IMR-90 (cell line): Measurements from ENCODE around the gene EPHX1. TPM values are rescaled to one million over a fixed set of nuclear protein-coding genes. Genes with fewer than 3 reads are reported as not detected.

ENCODE experiments used
- ATAC-seq: fragments of 200-7000 bp; cut with Tn5 transposase; 2 replicates; pipeline ENCODE4 v1.9.1; 2020; ENCODE audit warnings: low read depth, mild to moderate bottlenecking, moderate library complexity
- BruUV-seq: library from RNA; stranded (reverse); fragments of 400-500 nt; replicated peaks from 2 replicates; lab custom pipeline; 2021; lab: Mats Ljungman, UMichigan
- CTCF ChIA-PET: fragments of 300-600 bp; formaldehyde crosslinking; extraction: SDS; loops from one replicate; lab custom pipeline; 2021; ENCODE audit warnings: antibody characterized with exemption; lab: Yijun Ruan, JAX
- POLR2A ChIA-PET: fragments of 300-600 bp; sonication (Branson Sonifier 250); formaldehyde crosslinking; loops from one replicate; lab custom pipeline; 2022; ENCODE audit warnings: antibody characterized with exemption; ENCODE audit not compliant: unreplicated experiment; lab: Charles Lee
- DNase-seq: peaks from one replicate; pipeline ENCODE4 v3.0.0; 2013
- H2AFZ ChIP-seq: replicated peaks from 2 replicates; pipeline ENCODE3; 2013; ENCODE audit warnings: low read length, mild to moderate bottlenecking; ENCODE audit not compliant: poor library complexity
- H2AK5ac ChIP-seq: 2 replicates; pipeline ENCODE4 v1.6.1; 2013; ENCODE audit warnings: low read depth, low read length, inconsistent platforms
- H2AK9ac ChIP-seq: replicated peaks from 2 replicates; pipeline ENCODE3; 2013; ENCODE audit warnings: mild to moderate bottlenecking, low read depth, low read length, moderate library complexity; ENCODE audit not compliant: poor library complexity
- H2BK120ac ChIP-seq: 2 replicates; pipeline ENCODE4 v1.6.1; 2013; ENCODE audit warnings: low read depth, low read length, inconsistent platforms
- H2BK15ac ChIP-seq: 3 replicates; pipeline ENCODE4 v1.6.1; 2013; ENCODE audit warnings: low read depth, low read length, inconsistent platforms
- H2BK20ac ChIP-seq: 2 replicates; pipeline ENCODE4 v1.6.1; 2013; ENCODE audit warnings: low read depth, mild to moderate bottlenecking, inconsistent platforms, low read length, moderate library complexity
- H2BK5ac ChIP-seq: 2 replicates; pipeline ENCODE4 v1.6.1; 2013; ENCODE audit warnings: mild to moderate bottlenecking, low read depth, low read length, inconsistent platforms; ENCODE audit not compliant: poor library complexity, severe bottlenecking
- H3K14ac ChIP-seq: replicated peaks from 2 replicates; pipeline ENCODE4 v1.6.1; 2013; ENCODE audit warnings: low read depth, low read length, inconsistent platforms
- H3K18ac ChIP-seq: 2 replicates; pipeline ENCODE4 v1.6.1; 2013; ENCODE audit warnings: low read depth, low read length, control low read depth
- H3K23ac ChIP-seq: 2 replicates; pipeline ENCODE4 v1.6.1; 2013; ENCODE audit warnings: low read depth, low read length, inconsistent platforms
- H3K27ac ChIP-seq: 2 replicates; pipeline ENCODE4 v1.5.1; 2013; ENCODE audit warnings: mild to moderate bottlenecking, control low read depth, low read length; ENCODE audit not compliant: insufficient read depth
- H3K27me3 ChIP-seq: 2 replicates; pipeline ENCODE4 v1.6.1; 2013; ENCODE audit warnings: low read length; ENCODE audit not compliant: control insufficient read depth, insufficient read depth
- H3K36me3 ChIP-seq: 2 replicates; pipeline ENCODE4 v1.6.1; 2013; ENCODE audit warnings: low read length, mixed read lengths; ENCODE audit not compliant: control insufficient read depth, insufficient read depth
- H3K4ac ChIP-seq: 2 replicates; pipeline ENCODE4 v1.6.1; 2013; ENCODE audit warnings: low read depth, low read length, inconsistent platforms
- H3K4me1 ChIP-seq: 2 replicates; pipeline ENCODE4 v1.6.1; 2013; ENCODE audit warnings: low read length, mixed read lengths; ENCODE audit not compliant: control insufficient read depth, insufficient read depth
- H3K4me2 ChIP-seq: 2 replicates; pipeline ENCODE4 v1.6.1; 2013; ENCODE audit warnings: low read depth, mild to moderate bottlenecking, control low read depth, low read length, moderate library complexity
- H3K4me3 ChIP-seq: 2 replicates; pipeline ENCODE4 v1.5.1; 2013; ENCODE audit warnings: low read depth, mild to moderate bottlenecking, control low read depth, low read length, moderate library complexity; ENCODE audit not compliant: insufficient read depth
- H3K56ac ChIP-seq: 2 replicates; pipeline ENCODE4 v1.6.1; 2013; ENCODE audit warnings: low read length, inconsistent platforms; ENCODE audit not compliant: insufficient read depth; ENCODE audit errors: extremely low read depth
- H3K79me1 ChIP-seq, 2 experiments: 2 replicates each; pipeline ENCODE4 v1.6.1; 2013; ENCODE audit warnings: low read length in 2 of 2, inconsistent platforms in 1 of 2, low read depth in 1 of 2
- H3K9ac ChIP-seq: 2 replicates; pipeline ENCODE4 v1.6.1; 2013; ENCODE audit warnings: low read depth, low read length, control low read depth
- H3K9me1 ChIP-seq: 2 replicates; pipeline ENCODE4 v1.6.1; 2013; ENCODE audit warnings: low read length, inconsistent platforms; ENCODE audit not compliant: insufficient read depth
- H3K9me3 ChIP-seq: 2 replicates; pipeline ENCODE4 v1.6.1; 2013; ENCODE audit warnings: low read length; ENCODE audit not compliant: control insufficient read depth, insufficient read depth
- H4K20me1 ChIP-seq: 2 replicates; pipeline ENCODE4 v1.6.1; 2013; ENCODE audit warnings: low read length, inconsistent platforms; ENCODE audit not compliant: insufficient read depth
- H4K5ac ChIP-seq: 2 replicates; pipeline ENCODE4 v1.6.1; 2013; ENCODE audit warnings: mild to moderate bottlenecking, low read depth, low read length, control low read depth
- H4K8ac ChIP-seq, 2 experiments: 2 replicates each; pipeline ENCODE4 v1.6.1; 2013; ENCODE audit warnings: low read depth in 2 of 2, low read length in 2 of 2, control low read depth in 1 of 2, inconsistent platforms in 1 of 2
- H4K91ac ChIP-seq: 2 replicates; pipeline ENCODE4 v1.6.1; 2013; ENCODE audit warnings: low read depth, low read length, inconsistent platforms; ENCODE audit not compliant: insufficient read depth
- BHLHE40 ChIP-seq: fragments of 150-350 bp; IDR thresholded peaks from 2 replicates; pipeline ENCODE4 v1.6.1; 2016; ENCODE audit warnings: mild to moderate bottlenecking, low read depth, low read length
- CEBPB ChIP-seq: IDR thresholded peaks from 2 replicates; pipeline ENCODE4 v1.6.1; 2012; ENCODE audit warnings: low read depth, low read length, improper control_type of control experiment
- CHD1 ChIP-seq: IDR thresholded peaks from 2 replicates; pipeline ENCODE4 v1.6.1; 2012; ENCODE audit warnings: low read depth, low read length, improper control_type of control experiment
- ELK1 ChIP-seq: fragments of 150-350 bp; IDR thresholded peaks from 2 replicates; pipeline ENCODE4 v1.6.1; 2016; ENCODE audit warnings: low read depth, mild to moderate bottlenecking, low read length, moderate library complexity, borderline replicate concordance
- FOS ChIP-seq: fragments of 150-350 bp; IDR thresholded peaks from 2 replicates; pipeline ENCODE4 v1.6.1; 2016; ENCODE audit warnings: low read depth, low read length
- MAFK ChIP-seq: IDR thresholded peaks from 2 replicates; pipeline ENCODE4 v1.6.1; 2012; ENCODE audit warnings: low read depth, low read length, improper control_type of control experiment
- MAZ ChIP-seq: IDR thresholded peaks from 2 replicates; pipeline ENCODE4 v1.6.1; 2012; ENCODE audit warnings: low read depth, mild to moderate bottlenecking, low read length, improper control_type of control experiment, moderate library complexity, borderline replicate concordance
- MXI1 ChIP-seq: IDR thresholded peaks from 2 replicates; pipeline ENCODE4 v1.6.1; 2012; ENCODE audit warnings: low read depth, mild to moderate bottlenecking, low read length, moderate library complexity, borderline replicate concordance
- NFE2L2 ChIP-seq: fragments of 150-350 bp; IDR thresholded peaks from 2 replicates; pipeline ENCODE4 v1.6.1; 2016; ENCODE audit warnings: low read depth, mild to moderate bottlenecking, low read length
- POLR2A ChIP-seq: IDR thresholded peaks from 2 replicates; pipeline ENCODE4 v1.6.1; 2012; ENCODE audit warnings: mild to moderate bottlenecking, low read depth, low read length
- RAD21 ChIP-seq: IDR thresholded peaks from 2 replicates; pipeline ENCODE4 v1.6.1; 2012; ENCODE audit warnings: low read length, improper control_type of control experiment
- RCOR1 ChIP-seq: IDR thresholded peaks from 2 replicates; pipeline ENCODE4 v1.6.1; 2012; ENCODE audit warnings: mild to moderate bottlenecking, low read length, improper control_type of control experiment; ENCODE audit not compliant: insufficient replicate concordance
- RFX5 ChIP-seq: IDR thresholded peaks from 2 replicates; pipeline ENCODE4 v1.8.0; 2012; ENCODE audit warnings: low read depth, mild to moderate bottlenecking, low read length, moderate library complexity
- SMC3 ChIP-seq: fragments of 150-350 bp; IDR thresholded peaks from 2 replicates; pipeline ENCODE4 v1.6.1; 2016; ENCODE audit warnings: low read depth, mild to moderate bottlenecking, antibody characterized with exemption, low read length, moderate library complexity
- USF2 ChIP-seq: fragments of 150-350 bp; IDR thresholded peaks from 2 replicates; pipeline ENCODE4 v1.6.1; 2017; ENCODE audit warnings: mild to moderate bottlenecking, antibody characterized with exemption, low read length, low read depth
- WGBS, 2 experiments: methylation state at CpG; one replicate each; pipeline versions ENCODE4 v1.1.5 to v1.1.7; 2013; ENCODE audit warnings: missing lambda C conversion rate in 2 of 2; ENCODE audit not compliant: insufficient read length in 1 of 2; ENCODE audit errors: extremely low coverage in 2 of 2; 5-methylcytosine and 5-hydroxymethylcytosine counted together
- dilution Hi-C: fragments of 300-500 bp; cut with HindIII; formaldehyde crosslinking; loops from one replicate; pipeline ENCODE4 v1.14.3; 2018; ENCODE audit warnings: low sequenced_read_pairs; ENCODE audit not compliant: unreplicated experiment
- in situ Hi-C: fragments of 300-500 bp; cut with MboI; formaldehyde crosslinking; loops from 3 replicates; pipeline ENCODE4 v1.14.3; 2019; ENCODE audit warnings: low sequenced_read_pairs, inconsistent platforms, mixed read lengths
- intact Hi-C: fragments of 100-400 bp; cut with micrococcal nuclease; formaldehyde crosslinking; loops from 2 replicates; pipeline ENCODE4 v1.10.0; 2022
- polyA plus RNA-seq, 3 experiments: library from polyadenylated mRNA; depleted of rRNA; stranded (reverse); fragments of >200 nt; gene quantifications; 2 replicates each; pipeline ENCODE4 v1.2.3, GENCODE V29; 2012; ENCODE audit warnings: low replicate concordance in 1 of 3
- total RNA-seq: library from RNA; depleted of rRNA; stranded (reverse); fragments of >200 nt; gene quantifications from 2 replicates; pipeline ENCODE4 v1.2.3, GENCODE V29; 2012
- TF ChIP-seq, protein P1 (sequence below): conservative IDR thresholded peaks from 2 replicates; pipeline ENCODE4 v1.5.1; 2012; ENCODE audit warnings: mild to moderate bottlenecking, low read depth, low read length, improper control_type of control experiment

EPHX1 gene
- total and polyA plus RNA-seq, 2 of the 4 experiments (the other 2 are of a cell fraction), result 20.3 to 46.3 TPM

DNA sequence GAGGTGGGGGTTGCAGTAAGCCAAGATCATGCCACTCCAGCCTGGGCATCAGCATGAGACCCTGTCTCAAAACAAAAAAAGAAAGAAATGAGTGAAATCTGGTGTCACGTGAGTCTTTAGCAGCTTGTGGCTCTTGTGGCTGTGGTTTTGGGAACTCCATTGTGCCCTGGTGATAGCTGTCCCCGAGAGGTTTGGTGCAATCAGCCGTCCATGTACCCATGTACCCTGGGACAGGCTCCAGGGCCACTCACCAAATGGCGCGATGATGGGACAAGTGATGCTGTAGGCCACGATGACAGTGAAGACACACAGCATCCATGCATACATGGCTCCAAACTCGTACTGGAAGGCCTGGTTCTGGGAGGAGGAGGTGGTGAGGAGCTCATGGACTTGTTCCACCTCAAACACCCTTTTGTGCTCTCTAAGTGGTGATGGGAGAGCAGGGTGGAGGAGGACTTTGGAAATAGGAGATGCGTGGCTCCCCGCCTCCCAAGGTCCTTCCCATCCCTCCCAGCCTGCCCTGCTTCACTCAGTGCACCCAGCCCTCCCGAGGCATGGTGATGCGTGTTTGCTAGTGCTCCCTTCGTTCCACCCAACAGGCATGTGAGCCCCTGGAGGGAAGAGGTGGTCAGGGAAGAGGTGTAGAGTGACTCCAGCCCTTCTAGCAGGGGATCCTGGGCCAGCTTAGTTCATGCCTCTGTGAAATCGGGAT is 42.6 kb downstream of the EPHX1 start:
- H3K79me1 ChIP-seq, result no peaks in the 10 kb centered on the region
- H4K20me1 ChIP-seq, result no peaks in the 10 kb centered on the region
- no peak overlapping the region for H2AK5ac ChIP-seq
- H3K56ac ChIP-seq, result no peak overlapping the region
- no peak for ATAC-seq
- H2AFZ ChIP-seq, result no peak overlapping the region
- no peak overlapping the region for H3K23ac ChIP-seq
- no peaks in the 10 kb centered on the region for H3K9me3 ChIP-seq
- no peak overlapping the region for H4K91ac ChIP-seq
- WGBS, 2 experiments, result 100% methylated on average over 6 of the region's 13 CpGs; no CpG with 5 or more reads in 1 of the 2 experiments
- no peak overlapping the region for H3K4ac ChIP-seq
- H3K4me1 ChIP-seq, result peaks cover 3% of the 10 kb centered on the region; the same call in 1 of the 2 replicates
- TF ChIP-seq RCOR1 (no peak), ELK1 (no peak), SMC3 (no peak), MAZ (no peak), USF2 (no peak), CEBPB (no peak), FOS (no peak), MAFK (no peak), POLR2A (no peak), NFE2L2 (no peak), RAD21 (no peak), CHD1 (no peak), BHLHE40 (no peak), RFX5 (no peak), MXI1 (no peak)
- TF ChIP-seq, protein P1, sequence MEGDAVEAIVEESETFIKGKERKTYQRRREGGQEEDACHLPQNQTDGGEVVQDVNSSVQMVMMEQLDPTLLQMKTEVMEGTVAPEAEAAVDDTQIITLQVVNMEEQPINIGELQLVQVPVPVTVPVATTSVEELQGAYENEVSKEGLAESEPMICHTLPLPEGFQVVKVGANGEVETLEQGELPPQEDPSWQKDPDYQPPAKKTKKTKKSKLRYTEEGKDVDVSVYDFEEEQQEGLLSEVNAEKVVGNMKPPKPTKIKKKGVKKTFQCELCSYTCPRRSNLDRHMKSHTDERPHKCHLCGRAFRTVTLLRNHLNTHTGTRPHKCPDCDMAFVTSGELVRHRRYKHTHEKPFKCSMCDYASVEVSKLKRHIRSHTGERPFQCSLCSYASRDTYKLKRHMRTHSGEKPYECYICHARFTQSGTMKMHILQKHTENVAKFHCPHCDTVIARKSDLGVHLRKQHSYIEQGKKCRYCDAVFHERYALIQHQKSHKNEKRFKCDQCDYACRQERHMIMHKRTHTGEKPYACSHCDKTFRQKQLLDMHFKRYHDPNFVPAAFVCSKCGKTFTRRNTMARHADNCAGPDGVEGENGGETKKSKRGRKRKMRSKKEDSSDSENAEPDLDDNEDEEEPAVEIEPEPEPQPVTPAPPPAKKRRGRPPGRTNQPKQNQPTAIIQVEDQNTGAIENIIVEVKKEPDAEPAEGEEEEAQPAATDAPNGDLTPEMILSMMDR, result no peak
- H2BK120ac ChIP-seq, result no peak overlapping the region
- intact Hi-C loops, result no loop called here
- no peak overlapping the region for H4K5ac ChIP-seq
- no peak overlapping the region for H3K4me2 ChIP-seq
- no peak overlapping the region for H3K4me3 ChIP-seq
- in situ Hi-C loops, result no loop called here
- POLR2A ChIA-PET, result no interaction called here
- H3K9me1 ChIP-seq, result peaks cover 12% of the 10 kb centered on the region
- H3K9ac ChIP-seq, result no peak overlapping the region
- no peak for DNase-seq
- H2AK9ac ChIP-seq, result no peak overlapping the region
- H3K18ac ChIP-seq, result no peak overlapping the region
- no peak overlapping the region for H4K8ac ChIP-seq
- H2BK15ac ChIP-seq, result no peak overlapping the region
- dilution Hi-C loops, result no loop called here
- H3K27me3 ChIP-seq, result no peaks in the 10 kb centered on the region
- no peak overlapping the region for H2BK20ac ChIP-seq
- H3K14ac ChIP-seq, result no peak overlapping the region
- no TSS peak for BruUV-seq
- H3K36me3 ChIP-seq, result peaks cover 36% of the 10 kb centered on the region
- CTCF ChIA-PET, result interaction anchor here (0.6 to 0.9 kb wide), 2 partner anchors 18 to 346 kb away, joined by 5 to 7 read pairs; no protein-coding TSS in a partner anchor
- no peak overlapping the region for H2BK5ac ChIP-seq
- no peak overlapping the region for H3K27ac ChIP-seq
